ENCODE results near the gene C15orf39.
"Not testable (repeated sequence)": the region's sequence is repeated elsewhere in the genome, so short reads cannot be mapped to it uniquely, and the experiment has no call there.

The C15orf39 gene

GRCh38 chr15:75208501-75209288 lies 7.0 kb downstream of the C15orf39 start:
- in situ Hi-C loops (cut with MboI; ENCODE audit: low sequenced_read_pairs): loop anchor here (10.0 kb wide), 1 partner anchor 84 kb away; no protein-coding TSS in a partner anchor

- in situ Hi-C loops (cut with MboI; ENCODE audit: low sequenced_read_pairs): loop anchor here (10.0 kb wide), 1 partner anchor 84 kb away; no protein-coding TSS in a partner anchor
Observed at GRCh38 chr15:75209289-75209676, 7.6 kb downstream of the C15orf39 start.

GRCh38 chr15:75210811-75211230 lies 9.1 kb downstream of the C15orf39 start:
- in situ Hi-C loops (cut with MboI; ENCODE audit: low sequenced_read_pairs): no loop called here

GRCh38 chr15:75211436-75212199 lies 9.9 kb downstream of the C15orf39 start:
- in situ Hi-C loops (cut with MboI; ENCODE audit: low sequenced_read_pairs): no loop called here

- in situ Hi-C loops (cut with MboI; ENCODE audit: low sequenced_read_pairs): no loop called here
Observed at GRCh38 chr15:75212200-75212858, 10.6 kb downstream of the C15orf39 start.

- in situ Hi-C loops (cut with MboI; ENCODE audit: low sequenced_read_pairs): no loop called here
Observed at GRCh38 chr15:75213212-75213767, 11.6 kb downstream of the C15orf39 start.

- in situ Hi-C loops (cut with MboI; ENCODE audit: low sequenced_read_pairs): no loop called here
Observed at GRCh38 chr15:75213768-75214221, 12.1 kb downstream of the C15orf39 start.

- in situ Hi-C loops (cut with MboI; ENCODE audit: low sequenced_read_pairs): no loop called here
Observed at GRCh38 chr15:75214293-75215096, 12.8 kb downstream of the C15orf39 start.

- in situ Hi-C loops (cut with MboI; ENCODE audit: low sequenced_read_pairs): no loop called here
Observed at GRCh38 chr15:75215107-75216004, 13.7 kb downstream of the C15orf39 start.

- in situ Hi-C loops (cut with MboI; ENCODE audit: low sequenced_read_pairs): no loop called here
Observed at GRCh38 chr15:75217012-75217411, 15.3 kb downstream of the C15orf39 start.

GRCh38 chr15:75217574-75217973 lies 15.9 kb downstream of the C15orf39 start:
- in situ Hi-C loops (cut with MboI; ENCODE audit: low sequenced_read_pairs): not testable (repeated sequence)

GRCh38 chr15:75219507-75219929 lies 17.8 kb downstream of the C15orf39 start:
- in situ Hi-C loops (cut with MboI; ENCODE audit: low sequenced_read_pairs): not testable (repeated sequence)

GRCh38 chr15:75223688-75224087 lies 22.0 kb downstream of the C15orf39 start:
- in situ Hi-C loops (cut with MboI; ENCODE audit: low sequenced_read_pairs): no loop called here

- in situ Hi-C loops (cut with MboI; ENCODE audit: low sequenced_read_pairs): no loop called here
Observed at GRCh38 chr15:75224281-75224680, 22.6 kb downstream of the C15orf39 start.

GRCh38 chr15:75225102-75225836 lies 23.6 kb downstream of the C15orf39 start:
- in situ Hi-C loops (cut with MboI; ENCODE audit: low sequenced_read_pairs): loop anchor here (25.0 kb wide), 1 partner anchor 112 kb away; the partner anchor contains the start of genes COMMD4 and NEIL1

- in situ Hi-C loops (cut with MboI; ENCODE audit: low sequenced_read_pairs): loop anchor here (25.0 kb wide), 1 partner anchor 111 kb away; the partner anchor contains the start of genes COMMD4 and NEIL1
Observed at GRCh38 chr15:75225951-75226732, 24.5 kb downstream of the C15orf39 start.

GRCh38 chr15:75227112-75227511 lies 25.4 kb downstream of the C15orf39 start:
- in situ Hi-C loops (cut with MboI; ENCODE audit: low sequenced_read_pairs): loop anchor here (25.0 kb wide), 1 partner anchor 110 kb away; the partner anchor contains the start of genes COMMD4 and NEIL1
